ENCODE results near the gene C17orf50.

DNA sequence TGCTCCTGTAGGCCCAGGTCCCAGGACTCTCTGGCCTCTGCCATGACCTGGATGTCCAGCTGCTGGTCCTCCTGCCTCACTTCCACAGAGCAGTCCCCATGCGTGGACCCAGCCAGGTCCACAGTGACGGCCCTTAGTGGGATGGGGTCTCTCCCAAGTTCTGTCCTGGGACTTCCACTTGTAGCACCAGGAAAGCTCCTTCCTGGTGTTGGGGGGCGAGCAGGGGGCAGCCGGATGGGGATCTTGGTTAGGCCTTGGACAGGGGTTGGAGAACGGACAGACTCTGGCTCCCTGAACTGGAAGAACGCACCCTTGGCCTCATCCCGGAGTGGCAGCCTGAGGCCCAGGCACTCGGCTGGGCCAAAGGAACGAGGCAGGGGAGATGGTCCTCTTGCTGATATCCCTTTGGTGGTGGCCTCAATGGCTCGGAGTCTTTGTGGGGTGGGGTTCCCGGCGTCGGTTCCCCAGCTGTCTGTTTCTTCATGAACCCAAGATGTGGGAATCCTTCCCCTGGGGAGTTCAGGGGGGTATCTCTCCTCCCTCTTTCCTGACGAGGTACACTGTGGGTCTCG, 14.9 kb upstream of the C17orf50 start:
- no peak for TF ChIP-seq CTCF (IDR thresholded peaks at IDR 0.05; ENCODE audit: low read depth, low read length)
- no peak for TF ChIP-seq POLR2A (IDR thresholded peaks at IDR 0.05; ENCODE audit: extremely low read depth, insufficient read length)
- TF ChIP-seq MYC (IDR thresholded peaks at IDR 0.05; ENCODE audit: low read depth, low read length) = no peak

Data from NB4 (cell line).